Hypothalamus (tissue), 51 donors: ENCODE data around the gene ZNF683.
"Not testable (repeated sequence)": the region's sequence is repeated elsewhere in the genome, so short reads cannot be mapped to it uniquely, and the experiment has no call there.

Experiments
- DNase-seq, 51 donors: peaks; one replicate each; lab custom pipeline; 2025; lab: John Stamatoyannopoulos, UW

Gene ZNF683

GRCh38 chr1:26387447-26387846, 14.9 kb upstream of the ZNF683 start:
- no peak for DNase-seq

- DNase-seq = not testable (repeated sequence)
Observed at GRCh38 chr1:26385063-26385462, 12.5 kb upstream of the ZNF683 start.

GRCh38 chr1:26384076-26384475, 11.5 kb upstream of the ZNF683 start:
- no peak for DNase-seq

GRCh38 chr1:26378879-26379251, 6.3 kb upstream of the ZNF683 start:
- no peak for DNase-seq

- peak in 1 of 51 donors; percentile 1 for DNase-seq
Observed at GRCh38 chr1:26378088-26378878, 5.7 kb upstream of the ZNF683 start.

- DNase-seq = no peak
Observed at GRCh38 chr1:26376050-26376449, 3.5 kb upstream of the ZNF683 start.

GRCh38 chr1:26375081-26375480, 2.5 kb upstream of the ZNF683 start:
- DNase-seq = no peak

GRCh38 chr1:26374361-26374760, 1.8 kb upstream of the ZNF683 start:
- DNase-seq = not testable (repeated sequence)

GRCh38 chr1:26373789-26374188, 1.2 kb upstream of the ZNF683 start:
- DNase-seq = no peak

- no peak for DNase-seq
Observed at GRCh38 chr1:26373281-26373680, 731 bp upstream of the ZNF683 start.

GRCh38 chr1:26372039-26372438, 511 bp downstream of the ZNF683 start:
- no peak for DNase-seq

GRCh38 chr1:26370591-26371382, 1.8 kb downstream of the ZNF683 start:
- no peak for DNase-seq

GRCh38 chr1:26368486-26368885, 4.1 kb downstream of the ZNF683 start:
- no peak for DNase-seq

- DNase-seq = no peak
Observed at GRCh38 chr1:26368006-26368405, 4.5 kb downstream of the ZNF683 start.

- no peak for DNase-seq
Observed at GRCh38 chr1:26367441-26367840, 5.1 kb downstream of the ZNF683 start.

GRCh38 chr1:26364956-26365355, 7.6 kb downstream of the ZNF683 start:
- DNase-seq = peak in 6 of 51 donors; percentile 2 to 16 (median 10)

- DNase-seq = peak in 33 of 51 donors; percentile 1 to 76 (median 19)
Observed at GRCh38 chr1:26363549-26364448, 8.8 kb downstream of the ZNF683 start.

GRCh38 chr1:26362331-26362730, 10.2 kb downstream of the ZNF683 start:
- no peak for DNase-seq

- DNase-seq = no peak
Observed at GRCh38 chr1:26361605-26362122, 10.9 kb downstream of the ZNF683 start.

- DNase-seq = no peak
Observed at GRCh38 chr1:26360807-26361604, 11.5 kb downstream of the ZNF683 start.
